ENCODE results near the gene TENM3. TPM values are rescaled to one million over a fixed set of nuclear protein-coding genes. Genes with fewer than 3 reads are reported as not detected.

TENM3 gene
- total and polyA plus RNA-seq, 12 donors, result 2.6 to 54.4 (median 42.8) TPM

- H3K4me3 ChIP-seq, result no peak overlapping the region
- intact Hi-C loops (cut with DNase I), result no loop called here
- H3K27ac ChIP-seq, result no peak overlapping the region
- TF ChIP-seq CTCF (IDR thresholded peaks at IDR 0.05) (no peak), POLR2A (IDR thresholded peaks at IDR 0.05) (no peak)
- H3K4me1 ChIP-seq (replicated peaks in 1 of 2), result peaks cover 0 to 9% of the 10 kb centered on the region in 2 donors
- H3K27me3 ChIP-seq, result no peaks in the 10 kb centered on the region
- 94 to 97% (median 95%) methylated on average over 4 of the region's 4 CpGs for WGBS, 4 donors
- H3K9me3 ChIP-seq (replicated peaks in 1 of 3), result no peaks in the 10 kb centered on the region
- H3K36me3 ChIP-seq (replicated peaks in 1 of 2), result no peaks in the 10 kb centered on the region
- DNase-seq, result no peak
Observed at GRCh38 chr4:182746876-182747275, 503.7 kb downstream of the TENM3 start.

GRCh38 chr4:182748283-182748682 is 505.1 kb downstream of the TENM3 start:
- no peaks in the 10 kb centered on the region for H3K36me3 ChIP-seq (replicated peaks in 1 of 2)
- H3K27ac ChIP-seq, result peak overlapping the region in 3 of 5 donors; percentile 49 to 53 (median 50)
- H3K27me3 ChIP-seq, result no peaks in the 10 kb centered on the region
- peak; percentile 25 to 63 (median 46) for DNase-seq
- H3K9me3 ChIP-seq (replicated peaks in 1 of 3), result no peaks in the 10 kb centered on the region
- no peak for TF ChIP-seq POLR2A (IDR thresholded peaks at IDR 0.05)
- TF ChIP-seq CTCF (IDR thresholded peaks at IDR 0.05), result no peak
- peaks cover 0 to 9% of the 10 kb centered on the region in 2 donors for H3K4me1 ChIP-seq (replicated peaks in 1 of 2)
- 46 to 55% (median 51%) methylated on average over 8 of the region's 8 CpGs for WGBS, 4 donors
- intact Hi-C loops (cut with DNase I), result no loop called here
- no peak overlapping the region for H3K4me3 ChIP-seq

GRCh38 chr4:182748949-182749348 is 505.7 kb downstream of the TENM3 start:
- Histone ChIP-seq H3K27me3 (no peaks in the 10 kb centered on the region), H3K9me3 (replicated peaks in 1 of 3) (no peaks in the 10 kb centered on the region), H3K36me3 (replicated peaks in 1 of 2) (no peaks in the 10 kb centered on the region), H3K27ac (peak overlapping the region in 2 of 5 donors; percentile 49 to 53), H3K4me1 (replicated peaks in 1 of 2) (peaks cover 0 to 9% of the 10 kb centered on the region in 2 donors), H3K4me3 (no peak overlapping the region)
- DNase-seq, result no peak
- TF ChIP-seq CTCF (IDR thresholded peaks at IDR 0.05) (no peak), POLR2A (IDR thresholded peaks at IDR 0.05) (no peak)
- WGBS, 4 donors, result 49 to 62% (median 57%) methylated on average over 2 of the region's 2 CpGs
- intact Hi-C loops (cut with DNase I), result no loop called here

GRCh38 chr4:182749667-182750167 is 506.5 kb downstream of the TENM3 start:
- Histone ChIP-seq H3K9me3 (replicated peaks in 1 of 3) (no peaks in the 10 kb centered on the region), H3K4me1 (replicated peaks in 1 of 2) (peaks cover 0 to 9% of the 10 kb centered on the region in 2 donors), H3K4me3 (no peak overlapping the region), H3K36me3 (replicated peaks in 1 of 2) (no peaks in the 10 kb centered on the region), H3K27ac (no peak overlapping the region), H3K27me3 (no peaks in the 10 kb centered on the region)
- no peak for TF ChIP-seq CTCF (IDR thresholded peaks at IDR 0.05)
- TF ChIP-seq POLR2A (IDR thresholded peaks at IDR 0.05), result no peak
- DNase-seq, result no peak
- 80 to 100% (median 98%) methylated on average over 1 of the region's 1 CpG for WGBS, 4 donors
- intact Hi-C loops (cut with DNase I), result no loop called here

Data from adrenal gland (tissue), 12 donors.